ENCODE data around the gene LNPEP.

LNPEP gene

DNA sequence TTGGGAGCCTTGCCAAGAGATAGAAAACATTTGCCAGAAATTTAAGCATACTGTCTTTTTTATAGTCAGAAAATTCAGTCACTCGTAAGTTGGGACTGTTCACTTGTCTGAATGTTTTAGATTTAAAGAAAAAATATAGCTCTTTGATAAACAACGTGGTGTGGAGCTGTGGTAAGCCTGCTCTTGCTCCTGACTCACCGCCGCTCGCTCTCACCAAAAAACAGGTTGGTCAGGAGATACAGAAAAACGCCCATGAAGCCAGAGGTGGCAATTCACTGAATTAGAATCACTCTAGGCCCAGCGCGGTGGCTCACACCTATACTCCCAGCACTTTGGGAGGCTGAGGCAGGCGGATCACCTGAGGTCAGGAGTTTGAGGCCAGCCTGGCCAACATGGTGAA is 6.2 kb downstream of the LNPEP start:
- TF ChIP-seq, protein P1, sequence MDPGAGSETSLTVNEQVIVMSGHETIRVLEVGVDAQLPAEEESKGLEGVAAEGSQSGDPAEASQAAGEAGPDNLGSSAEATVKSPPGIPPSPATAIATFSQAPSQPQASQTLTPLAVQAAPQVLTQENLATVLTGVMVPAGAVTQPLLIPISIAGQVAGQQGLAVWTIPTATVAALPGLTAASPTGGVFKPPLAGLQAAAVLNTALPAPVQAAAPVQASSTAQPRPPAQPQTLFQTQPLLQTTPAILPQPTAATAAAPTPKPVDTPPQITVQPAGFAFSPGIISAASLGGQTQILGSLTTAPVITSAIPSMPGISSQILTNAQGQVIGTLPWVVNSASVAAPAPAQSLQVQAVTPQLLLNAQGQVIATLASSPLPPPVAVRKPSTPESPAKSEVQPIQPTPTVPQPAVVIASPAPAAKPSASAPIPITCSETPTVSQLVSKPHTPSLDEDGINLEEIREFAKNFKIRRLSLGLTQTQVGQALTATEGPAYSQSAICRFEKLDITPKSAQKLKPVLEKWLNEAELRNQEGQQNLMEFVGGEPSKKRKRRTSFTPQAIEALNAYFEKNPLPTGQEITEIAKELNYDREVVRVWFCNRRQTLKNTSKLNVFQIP (CRISPR knock-in tag; IDR thresholded peaks at IDR 0.05; ENCODE audit: borderline replicate concordance, low read depth): no peak
- TF ChIP-seq ZFP30 (CRISPR knock-in tag; IDR thresholded peaks at IDR 0.05): no peak
- no peak for TF ChIP-seq ISL1 (CRISPR knock-in tag; IDR thresholded peaks at IDR 0.05)
- no peak for TF ChIP-seq BACH2 (CRISPR knock-in tag; IDR thresholded peaks at IDR 0.05; ENCODE audit: borderline replicate concordance)
- no peak for TF ChIP-seq TCF4 (CRISPR knock-in tag; IDR thresholded peaks at IDR 0.05; ENCODE audit: borderline replicate concordance)
- TF ChIP-seq ZFP3 (CRISPR knock-in tag; IDR thresholded peaks at IDR 0.05): no peak
- TF ChIP-seq, protein P2, sequence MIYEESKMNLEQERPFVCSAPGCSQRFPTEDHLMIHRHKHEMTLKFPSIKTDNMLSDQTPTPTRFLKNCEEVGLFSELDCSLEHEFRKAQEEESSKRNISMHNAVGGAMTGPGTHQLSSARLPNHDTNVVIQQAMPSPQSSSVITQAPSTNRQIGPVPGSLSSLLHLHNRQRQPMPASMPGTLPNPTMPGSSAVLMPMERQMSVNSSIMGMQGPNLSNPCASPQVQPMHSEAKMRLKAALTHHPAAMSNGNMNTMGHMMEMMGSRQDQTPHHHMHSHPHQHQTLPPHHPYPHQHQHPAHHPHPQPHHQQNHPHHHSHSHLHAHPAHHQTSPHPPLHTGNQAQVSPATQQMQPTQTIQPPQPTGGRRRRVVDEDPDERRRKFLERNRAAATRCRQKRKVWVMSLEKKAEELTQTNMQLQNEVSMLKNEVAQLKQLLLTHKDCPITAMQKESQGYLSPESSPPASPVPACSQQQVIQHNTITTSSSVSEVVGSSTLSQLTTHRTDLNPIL (CRISPR knock-in tag; IDR thresholded peaks at IDR 0.05; ENCODE audit: low read depth): no peak
- no peak for TF ChIP-seq CSDC2 (CRISPR knock-in tag; IDR thresholded peaks at IDR 0.05)
- TF ChIP-seq ZNF565 (CRISPR knock-in tag; conservative IDR thresholded peaks at IDR 0.05; ENCODE audit: low read depth): no peak
- no peak for TF ChIP-seq ESRRG (CRISPR knock-in tag; IDR thresholded peaks at IDR 0.05)
- TF ChIP-seq, protein P3, sequence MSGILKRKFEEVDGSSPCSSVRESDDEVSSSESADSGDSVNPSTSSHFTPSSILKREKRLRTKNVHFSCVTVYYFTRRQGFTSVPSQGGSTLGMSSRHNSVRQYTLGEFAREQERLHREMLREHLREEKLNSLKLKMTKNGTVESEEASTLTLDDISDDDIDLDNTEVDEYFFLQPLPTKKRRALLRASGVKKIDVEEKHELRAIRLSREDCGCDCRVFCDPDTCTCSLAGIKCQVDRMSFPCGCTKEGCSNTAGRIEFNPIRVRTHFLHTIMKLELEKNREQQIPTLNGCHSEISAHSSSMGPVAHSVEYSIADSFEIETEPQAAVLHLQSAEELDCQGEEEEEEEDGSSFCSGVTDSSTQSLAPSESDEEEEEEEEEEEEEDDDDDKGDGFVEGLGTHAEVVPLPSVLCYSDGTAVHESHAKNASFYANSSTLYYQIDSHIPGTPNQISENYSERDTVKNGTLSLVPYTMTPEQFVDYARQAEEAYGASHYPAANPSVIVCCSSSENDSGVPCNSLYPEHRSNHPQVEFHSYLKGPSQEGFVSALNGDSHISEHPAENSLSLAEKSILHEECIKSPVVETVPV (CRISPR knock-in tag; IDR thresholded peaks at IDR 0.05): no peak

DNA sequence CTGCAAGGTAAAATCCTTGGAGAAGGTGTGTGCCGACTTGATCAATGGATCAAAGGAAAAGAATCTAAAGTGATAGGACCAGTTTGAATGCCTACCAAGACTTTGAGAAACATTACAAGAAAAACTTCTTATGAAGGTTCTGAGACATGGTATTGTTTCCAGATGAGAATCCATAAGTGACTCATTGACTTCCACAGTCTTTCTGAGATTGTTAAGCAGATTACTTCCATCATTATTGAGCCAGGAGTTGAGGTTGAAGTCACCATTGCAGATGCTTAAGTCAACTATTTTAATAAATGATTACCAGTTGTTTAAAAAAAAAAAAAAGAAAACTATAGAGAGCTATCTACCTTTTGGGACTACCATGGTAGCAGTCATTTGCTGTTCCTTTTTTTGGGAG is 7.0 kb downstream of the LNPEP start:
- peak; percentile 35; the same call in 1 of the 3 replicates for ATAC-seq
- TF ChIP-seq ZFP3 (CRISPR knock-in tag; IDR thresholded peaks at IDR 0.05): no peak
- no peak for TF ChIP-seq ISL1 (CRISPR knock-in tag; IDR thresholded peaks at IDR 0.05)
- TF ChIP-seq, protein P2 (CRISPR knock-in tag; IDR thresholded peaks at IDR 0.05; ENCODE audit: low read depth): no peak

More for the DNA sequence above, 6.2 kb downstream of the LNPEP start:
- no peak for ATAC-seq

DNA sequence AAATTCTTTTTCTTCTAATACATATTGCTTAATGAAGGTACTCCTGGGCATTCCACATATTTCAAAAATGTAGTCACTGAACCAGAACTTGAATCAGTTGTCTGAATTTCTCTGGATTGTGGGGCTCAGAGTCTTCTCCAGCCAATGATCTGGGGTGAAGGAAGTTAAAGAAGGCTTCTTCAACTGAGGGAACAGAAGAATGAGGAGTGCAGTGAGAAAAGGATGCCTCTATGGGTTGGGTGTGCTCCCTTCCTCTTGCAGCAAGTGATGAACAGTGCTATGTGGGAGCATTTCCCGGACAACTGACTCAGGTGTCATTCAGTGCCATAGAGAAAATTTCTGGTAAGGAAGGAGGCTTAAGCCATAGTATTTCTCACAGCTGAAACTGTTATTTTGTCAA is 7.9 kb downstream of the LNPEP start:
- no peak for TF ChIP-seq OSR1 (CRISPR knock-in tag; IDR thresholded peaks at IDR 0.05)
- TF ChIP-seq ZC3H10 (CRISPR knock-in tag; IDR thresholded peaks at IDR 0.05): no peak
- no peak for TF ChIP-seq ISL1 (CRISPR knock-in tag; IDR thresholded peaks at IDR 0.05)
- no peak for TF ChIP-seq PPARA (CRISPR knock-in tag; IDR thresholded peaks at IDR 0.05; ENCODE audit: borderline replicate concordance)
- TF ChIP-seq, protein P4, sequence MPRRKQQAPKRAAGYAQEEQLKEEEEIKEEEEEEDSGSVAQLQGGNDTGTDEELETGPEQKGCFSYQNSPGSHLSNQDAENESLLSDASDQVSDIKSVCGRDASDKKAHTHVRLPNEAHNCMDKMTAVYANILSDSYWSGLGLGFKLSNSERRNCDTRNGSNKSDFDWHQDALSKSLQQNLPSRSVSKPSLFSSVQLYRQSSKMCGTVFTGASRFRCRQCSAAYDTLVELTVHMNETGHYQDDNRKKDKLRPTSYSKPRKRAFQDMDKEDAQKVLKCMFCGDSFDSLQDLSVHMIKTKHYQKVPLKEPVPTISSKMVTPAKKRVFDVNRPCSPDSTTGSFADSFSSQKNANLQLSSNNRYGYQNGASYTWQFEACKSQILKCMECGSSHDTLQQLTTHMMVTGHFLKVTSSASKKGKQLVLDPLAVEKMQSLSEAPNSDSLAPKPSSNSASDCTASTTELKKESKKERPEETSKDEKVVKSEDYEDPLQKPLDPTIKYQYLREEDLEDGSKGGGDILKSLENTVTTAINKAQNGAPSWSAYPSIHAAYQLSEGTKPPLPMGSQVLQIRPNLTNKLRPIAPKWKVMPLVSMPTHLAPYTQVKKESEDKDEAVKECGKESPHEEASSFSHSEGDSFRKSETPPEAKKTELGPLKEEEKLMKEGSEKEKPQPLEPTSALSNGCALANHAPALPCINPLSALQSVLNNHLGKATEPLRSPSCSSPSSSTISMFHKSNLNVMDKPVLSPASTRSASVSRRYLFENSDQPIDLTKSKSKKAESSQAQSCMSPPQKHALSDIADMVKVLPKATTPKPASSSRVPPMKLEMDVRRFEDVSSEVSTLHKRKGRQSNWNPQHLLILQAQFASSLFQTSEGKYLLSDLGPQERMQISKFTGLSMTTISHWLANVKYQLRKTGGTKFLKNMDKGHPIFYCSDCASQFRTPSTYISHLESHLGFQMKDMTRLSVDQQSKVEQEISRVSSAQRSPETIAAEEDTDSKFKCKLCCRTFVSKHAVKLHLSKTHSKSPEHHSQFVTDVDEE (CRISPR knock-in tag; IDR thresholded peaks at IDR 0.05): no peak
- no peak for TF ChIP-seq ZNF8 (CRISPR knock-in tag; IDR thresholded peaks at IDR 0.05)
- no peak for ATAC-seq

DNA sequence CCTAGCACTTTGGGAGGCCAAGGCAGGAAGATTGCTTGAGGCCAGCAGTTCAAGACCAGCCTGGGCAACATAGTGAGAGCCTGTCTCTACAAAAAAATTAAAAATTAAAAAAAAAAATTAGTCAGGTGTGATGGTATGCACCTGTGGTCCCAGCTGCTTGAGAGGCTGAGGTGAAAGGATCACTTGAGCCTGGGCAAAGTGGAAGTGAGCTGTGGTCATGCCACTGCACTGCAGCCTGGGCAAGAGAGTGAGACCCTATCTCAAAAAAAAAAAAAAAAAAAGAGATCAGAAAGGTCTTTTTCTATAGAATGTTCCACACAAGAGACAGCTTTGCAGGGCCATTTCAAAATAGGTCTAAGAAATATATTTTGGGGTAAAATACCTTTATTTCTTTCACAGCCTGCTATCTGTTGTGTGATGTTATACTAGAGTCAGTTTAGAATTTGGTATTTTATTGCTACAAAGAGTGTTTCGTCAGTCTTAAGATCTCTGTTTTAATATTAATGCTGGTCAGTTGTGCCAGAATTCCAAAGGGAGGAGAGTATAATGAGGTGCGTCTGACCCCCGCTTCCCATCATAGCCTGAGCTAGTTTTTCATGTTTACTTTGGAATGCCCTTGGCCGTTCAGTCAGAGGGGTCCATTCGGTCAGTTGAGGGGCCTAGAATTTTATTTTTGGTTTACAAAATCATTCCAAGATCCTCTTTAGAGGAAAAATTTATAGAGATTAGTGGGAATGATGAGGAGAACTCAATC is 9.4 kb downstream of the LNPEP start:
- no peak for ATAC-seq
- TF ChIP-seq, protein P3 (CRISPR knock-in tag; IDR thresholded peaks at IDR 0.05): no peak
- no peak for TF ChIP-seq ZNF70 (CRISPR knock-in tag; IDR thresholded peaks at IDR 0.05)
- TF ChIP-seq ZFP30 (CRISPR knock-in tag; IDR thresholded peaks at IDR 0.05): no peak
- no peak for TF ChIP-seq ZNF565 (CRISPR knock-in tag; conservative IDR thresholded peaks at IDR 0.05; ENCODE audit: low read depth)
- TF ChIP-seq, protein P4 (CRISPR knock-in tag; IDR thresholded peaks at IDR 0.05): no peak
- no peak for TF ChIP-seq RARB (CRISPR knock-in tag; IDR thresholded peaks at IDR 0.05)
- no peak for TF ChIP-seq TOX (CRISPR knock-in tag; IDR thresholded peaks at IDR 0.05; ENCODE audit: borderline replicate concordance)
- no peak for TF ChIP-seq TCF4 (CRISPR knock-in tag; IDR thresholded peaks at IDR 0.05; ENCODE audit: borderline replicate concordance)
- TF ChIP-seq GLIS3 (CRISPR knock-in tag; IDR thresholded peaks at IDR 0.05): no peak
- TF ChIP-seq PPARA (CRISPR knock-in tag; IDR thresholded peaks at IDR 0.05; ENCODE audit: borderline replicate concordance): no peak
- no peak for TF ChIP-seq ZFP3 (CRISPR knock-in tag; IDR thresholded peaks at IDR 0.05)
